Umbilical cord (tissue), 2 donors: Measurements from ENCODE around the gene ZNF445. TPM values are rescaled to one million over a fixed set of nuclear protein-coding genes. Genes with fewer than 3 reads are reported as not detected.
"Not testable (repeated sequence)": the region's sequence is repeated elsewhere in the genome, so short reads cannot be mapped to it uniquely, and the experiment has no call there.

Experiments used
- DNase-seq: peaks from one replicate; pipeline ENCODE4 v3.0.0-alpha.2; 2015; ENCODE audit warnings: low spot score
- total RNA-seq: library from RNA; depleted of rRNA; stranded (reverse); fragments of >200 nt; gene quantifications from one replicate; pipeline ENCODE4 v1.2.3, GENCODE V29; 2014; ENCODE audit warnings: low replicate concordance; ENCODE audit not compliant: insufficient read depth

Gene ZNF445
- total RNA-seq, 1 donor from 2014 or later = 19.7 TPM

DNA sequence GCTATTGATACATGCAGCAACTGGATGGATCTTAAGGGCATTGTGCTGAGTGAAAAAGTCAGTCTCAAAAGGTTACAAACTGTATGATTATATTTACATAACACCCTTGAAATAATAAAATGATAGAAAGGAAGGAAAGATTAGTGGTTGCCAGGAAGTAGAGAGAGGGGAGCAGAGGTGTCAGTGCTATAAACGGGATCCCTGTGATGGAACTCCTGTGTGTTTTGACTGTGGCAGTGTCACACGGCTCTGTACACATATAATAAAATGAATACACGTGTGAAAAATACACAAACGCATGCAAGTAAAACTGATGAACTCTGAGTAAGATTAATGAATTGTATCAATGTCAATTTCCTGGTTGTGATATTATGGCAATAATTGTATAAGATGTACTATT lies 78.6 kb downstream of the ZNF445 start:
- DNase-seq = no peak

DNA sequence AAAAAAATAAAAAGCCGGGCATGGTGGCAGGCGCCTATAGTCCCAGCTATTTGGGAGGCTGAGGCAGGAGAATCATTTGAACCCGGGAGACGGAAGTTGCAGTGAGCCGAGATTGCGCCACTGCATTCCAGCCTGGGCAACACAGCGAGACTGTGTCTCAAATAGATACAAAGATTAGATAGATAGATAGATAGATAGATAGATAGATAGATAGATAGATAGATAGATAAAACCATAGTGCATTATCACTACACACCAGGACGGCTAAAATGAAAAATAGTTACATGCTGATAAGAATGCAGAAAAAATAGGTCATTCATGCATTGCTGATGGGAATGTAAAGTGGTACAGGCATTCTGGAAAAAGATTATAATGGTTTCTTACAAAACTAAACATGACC lies 79.2 kb downstream of the ZNF445 start:
- DNase-seq = not testable (repeated sequence)

DNA sequence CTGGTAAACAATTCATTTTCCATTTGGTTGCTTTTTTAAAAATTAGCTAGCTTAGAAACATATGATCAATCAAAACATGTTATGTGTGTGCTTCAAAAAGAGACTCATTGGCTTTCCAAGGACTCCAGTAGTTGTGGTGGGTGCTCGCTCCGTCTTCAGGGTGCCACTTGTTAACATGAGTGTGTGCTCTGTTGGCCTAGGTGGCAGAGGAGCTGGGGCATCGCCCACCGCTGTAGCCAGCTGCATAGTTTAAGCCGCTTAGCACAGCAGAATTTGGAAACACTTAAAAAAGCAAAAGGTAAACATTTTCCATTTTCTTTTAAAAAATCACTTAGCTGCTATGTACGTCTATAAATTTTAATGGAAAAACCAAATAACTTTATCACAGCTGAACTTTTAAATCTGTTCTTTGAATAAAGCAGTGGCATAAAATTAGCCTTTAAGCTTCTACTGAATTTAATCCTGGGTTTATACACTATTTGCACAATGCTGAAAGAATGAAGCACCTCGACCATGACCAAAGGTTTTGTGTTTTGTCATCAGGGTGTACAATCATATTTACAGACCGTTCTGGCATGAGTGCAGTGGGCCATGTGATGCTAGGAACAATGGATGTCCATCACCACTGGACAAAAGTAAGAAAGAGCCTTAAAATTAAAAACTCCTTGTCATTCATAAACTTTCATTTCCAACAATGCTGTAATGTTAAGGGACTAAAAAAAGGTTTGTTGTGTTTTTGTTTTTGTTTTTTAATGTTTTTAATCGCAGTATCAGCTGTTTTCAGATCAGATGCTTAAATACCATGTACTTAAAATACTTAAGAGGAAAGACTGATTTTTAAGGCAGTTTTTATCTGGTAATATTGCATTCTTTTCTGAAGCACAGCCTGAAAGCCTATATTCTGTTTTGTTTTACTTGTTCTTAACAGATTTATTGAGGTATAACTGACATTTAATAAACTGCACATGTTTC lies 81.0 kb downstream of the ZNF445 start:
- DNase-seq = no peak

DNA sequence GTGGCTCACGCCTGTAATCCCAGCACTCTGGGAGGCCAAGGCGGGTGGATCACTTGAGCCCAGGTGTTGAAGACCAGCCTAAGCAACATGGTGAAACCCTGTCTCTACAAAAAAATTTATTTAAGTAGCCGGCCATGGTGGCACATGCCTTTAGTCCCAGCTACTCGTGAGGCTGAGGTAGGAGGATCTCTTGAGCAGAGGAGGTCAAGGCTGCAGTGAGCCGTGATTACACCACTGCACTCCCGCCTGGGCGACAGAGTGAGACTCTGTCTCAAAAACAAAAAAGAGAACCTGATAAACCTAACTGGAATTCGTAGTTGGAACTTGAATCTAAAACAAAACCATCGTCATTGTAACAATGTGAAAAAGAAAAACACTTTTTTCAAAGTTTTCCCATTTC lies 81.8 kb downstream of the ZNF445 start:
- DNase-seq = no peak

DNA sequence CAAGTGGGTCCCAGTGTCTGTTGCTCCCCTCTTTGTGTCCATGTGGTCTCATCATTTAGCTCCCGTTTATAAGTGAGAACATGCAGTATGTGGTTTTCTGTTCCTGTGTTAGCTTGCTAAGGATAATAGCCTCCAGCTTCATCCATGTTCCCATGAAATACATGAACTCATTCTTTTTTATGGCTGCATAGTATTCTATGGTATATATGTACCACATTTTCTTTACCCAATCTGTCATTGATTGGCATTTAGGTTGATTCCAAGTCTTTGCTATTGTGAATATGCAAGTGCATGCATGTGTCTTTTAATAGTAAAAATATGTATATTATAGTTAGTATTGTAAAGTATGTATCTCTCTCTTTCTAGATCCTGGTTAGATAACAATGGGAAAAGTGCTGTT lies 85.0 kb downstream of the ZNF445 start:
- no peak for DNase-seq

DNA sequence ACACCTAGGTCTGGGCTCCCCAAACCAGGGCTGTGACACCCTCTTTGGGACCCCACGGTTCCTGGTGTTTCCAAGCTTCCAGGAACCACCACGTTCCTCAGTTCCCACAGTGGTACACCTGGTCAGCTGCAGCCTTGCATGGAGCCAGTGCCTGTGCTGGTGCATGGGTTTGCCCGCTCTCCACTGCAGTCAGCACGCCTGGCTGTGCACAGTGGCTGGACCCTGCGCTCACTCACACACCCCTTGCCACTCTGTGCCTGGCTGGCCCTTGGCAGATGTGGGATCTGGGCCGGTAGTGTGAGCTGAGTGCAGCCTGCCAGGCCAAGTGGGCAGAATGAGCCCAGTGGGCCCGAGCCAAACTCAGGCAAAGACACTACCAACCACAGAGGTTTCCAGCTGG lies 90.1 kb downstream of the ZNF445 start:
- DNase-seq = no peak

Other genes starting within 250 kb of the ZNF445 start
- gene TOPAZ1, start 235.8 kb downstream of the ZNF445 start, total RNA-seq = 2.6 TPM
- gene TCAIM, start 138.9 kb downstream of the ZNF445 start, total RNA-seq = 63.3 TPM
- gene ZKSCAN7, start 77.5 kb upstream of the ZNF445 start, total RNA-seq = 6.7 TPM
- 19.0 TPM for gene ZNF660, start 107.3 kb upstream of the ZNF445 start, total RNA-seq
- gene ZNF197, start 147.4 kb upstream of the ZNF445 start, total RNA-seq = 38.3 TPM
- 13.0 TPM for gene ZNF35, start 171.1 kb upstream of the ZNF445 start, total RNA-seq
- 14.0 TPM for gene ZNF502, start 235.0 kb upstream of the ZNF445 start, total RNA-seq